Kidney glomerular epithelial cell (primary cell): ENCODE data around the gene GLP2R.
"Not testable (repeated sequence)": the region's sequence is repeated elsewhere in the genome, so short reads cannot be mapped to it uniquely, and the experiment has no call there.

Source experiments
- DNase-seq: peaks from one replicate; lab custom pipeline; 2025; lab: John Stamatoyannopoulos, UW

GLP2R gene

DNA sequence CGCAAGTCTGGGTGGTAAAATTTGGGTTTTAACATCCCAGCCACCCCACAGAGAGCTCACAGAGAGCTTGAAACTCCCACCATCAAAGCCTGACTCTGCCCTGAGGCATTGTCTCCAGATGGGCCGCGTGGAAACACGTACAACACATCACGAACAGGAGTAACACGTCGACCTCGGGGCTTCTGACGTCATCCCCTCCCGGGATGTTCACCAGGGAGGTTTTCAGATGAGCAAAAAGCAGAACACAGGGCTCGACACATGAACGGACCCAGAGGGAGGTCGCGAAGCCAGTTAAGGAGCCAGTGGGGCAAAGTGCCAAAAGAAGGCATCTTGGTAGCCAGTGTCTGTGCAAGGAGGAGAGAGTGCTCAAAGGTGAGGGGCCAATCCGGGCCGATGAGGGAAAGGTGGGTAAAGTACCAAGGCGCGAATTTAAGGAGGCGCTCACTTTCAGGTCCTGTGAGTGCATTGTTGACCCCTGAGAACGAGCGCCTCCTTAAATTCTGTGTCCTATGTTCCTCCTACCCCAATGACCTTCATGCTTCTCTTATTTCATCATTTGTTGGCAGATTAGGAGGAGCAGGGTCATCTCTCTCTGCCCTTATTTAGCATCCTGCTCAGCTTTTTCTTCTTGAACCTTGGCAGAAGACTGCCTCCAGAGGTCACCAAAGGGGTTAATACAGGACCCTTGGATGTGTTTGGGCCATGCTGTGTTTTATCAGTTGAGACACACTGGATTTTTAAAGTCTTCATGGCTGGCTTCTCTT, 73.7 kb downstream of the GLP2R start:
- DNase-seq: no peak

DNA sequence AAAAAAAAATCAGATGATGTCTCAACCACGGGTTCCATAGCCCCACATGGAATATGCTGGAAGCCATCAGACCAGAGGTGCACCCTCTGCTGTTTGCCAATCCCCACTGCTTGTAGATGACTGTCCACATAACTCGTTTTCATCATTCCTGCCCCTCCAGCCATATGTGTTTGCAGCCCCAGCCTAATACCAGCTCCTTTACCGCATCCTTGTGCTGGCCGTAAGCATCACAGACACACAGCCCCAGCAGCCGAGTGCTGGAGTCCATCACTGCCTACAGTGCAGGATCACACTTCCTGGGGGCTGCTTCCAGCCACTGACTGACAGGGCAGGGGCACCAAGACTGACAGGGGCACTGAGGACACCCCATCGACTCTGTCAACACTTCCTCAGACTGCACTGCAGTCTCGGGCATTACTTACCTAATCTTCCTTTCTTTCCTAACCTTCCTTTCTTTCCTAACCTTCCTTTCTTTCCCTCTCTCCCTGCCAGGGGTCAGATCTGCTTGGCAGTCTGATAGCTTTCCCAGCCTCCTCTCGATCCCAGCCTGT, 74.4 kb downstream of the GLP2R start:
- no peak for DNase-seq

DNA sequence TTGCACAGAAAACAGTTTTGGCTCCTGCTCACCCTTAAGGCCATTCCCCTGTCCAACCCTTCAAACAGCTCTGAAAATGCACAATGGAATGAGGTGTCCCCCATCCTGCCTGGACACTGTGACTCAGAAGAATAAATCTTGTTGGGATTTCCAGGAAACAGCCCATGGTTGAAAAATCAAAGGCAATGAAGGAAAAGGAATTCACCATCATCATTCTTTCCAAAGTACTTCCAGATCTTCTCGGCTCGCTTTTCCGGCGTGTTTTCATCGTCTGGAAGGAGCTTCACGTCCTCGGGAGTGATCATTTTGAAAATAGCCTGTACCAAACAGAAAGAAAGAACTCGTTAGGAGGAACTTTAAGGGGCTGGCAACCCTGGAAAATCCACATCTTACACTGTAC, 75.1 kb downstream of the GLP2R start:
- DNase-seq: peak; percentile 21

DNA sequence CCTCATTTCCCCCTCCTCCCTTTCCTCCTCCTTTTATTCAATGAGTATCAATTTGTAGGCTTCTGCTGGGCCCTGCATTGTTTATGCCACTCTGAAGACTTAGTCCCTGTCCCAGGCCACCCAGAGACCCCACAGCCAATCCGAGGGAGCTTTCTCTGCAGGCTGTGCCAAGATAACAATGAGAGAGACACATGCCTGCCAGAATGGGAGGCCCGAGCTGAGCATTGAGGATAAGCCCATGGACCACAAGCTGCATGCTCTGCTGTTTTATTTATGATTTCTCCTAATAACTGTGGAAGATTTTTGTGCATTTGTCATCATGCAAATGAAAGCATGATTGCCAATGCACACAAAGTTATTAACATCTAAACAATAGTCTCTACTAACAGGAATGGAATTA, 76.4 kb downstream of the GLP2R start:
- DNase-seq: no peak

DNA sequence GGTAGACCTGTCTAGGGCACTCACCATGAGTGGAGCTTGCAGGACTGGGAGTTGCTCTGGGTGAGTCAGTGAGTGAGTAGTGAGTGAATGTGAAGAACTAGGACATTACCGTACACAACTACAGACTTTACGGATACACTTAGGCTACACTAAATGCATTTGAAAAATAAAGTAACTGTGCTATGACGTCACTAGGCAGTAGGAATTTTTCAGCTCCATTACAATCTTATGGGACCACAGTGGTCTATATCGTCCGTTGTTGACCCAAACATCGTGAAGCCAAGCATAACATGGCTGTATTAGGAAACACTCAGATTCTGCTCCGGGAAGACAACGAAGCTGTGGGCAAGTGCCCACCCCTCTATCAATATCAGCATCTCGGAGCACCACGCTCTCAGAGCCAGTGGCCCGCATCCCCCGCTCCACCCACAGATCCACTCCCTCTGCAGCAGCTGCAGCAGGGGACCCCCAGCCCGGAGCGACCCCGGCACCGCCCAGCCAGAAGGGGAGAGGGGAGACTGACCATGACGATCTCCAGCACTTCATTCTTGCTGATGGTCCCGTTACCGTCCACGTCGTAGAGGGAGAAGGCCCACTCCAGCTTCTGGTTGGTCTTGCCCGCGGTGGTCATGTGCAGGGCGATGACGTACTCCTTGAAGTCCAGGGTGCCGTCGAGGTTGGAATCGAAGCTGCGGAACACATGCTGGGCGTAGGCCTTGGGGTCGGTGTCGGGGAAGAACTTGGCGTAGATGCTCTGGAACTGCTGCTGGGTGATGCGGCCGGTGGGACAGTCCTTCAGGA, 78.8 kb downstream of the GLP2R start:
- no peak for DNase-seq

DNA sequence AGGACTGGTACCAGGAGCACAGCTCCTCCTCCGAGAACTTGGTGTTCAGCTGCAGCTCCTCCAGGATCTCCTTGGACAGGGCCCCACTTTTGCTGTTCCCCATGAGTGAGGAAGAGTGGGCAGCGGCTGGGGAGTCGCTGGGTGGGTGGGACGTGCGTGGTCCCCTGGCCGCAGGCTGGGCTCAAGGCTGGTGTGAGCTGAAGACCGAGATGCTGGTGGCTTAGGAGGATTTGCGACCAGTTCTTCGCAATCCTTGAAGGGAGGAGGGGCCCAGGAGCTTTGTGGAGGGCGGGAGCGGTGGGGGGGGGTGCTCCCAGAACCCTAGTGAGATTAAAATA, 79.3 kb downstream of the GLP2R start, which contains the start of gene RCVRN:
Gene RCVRN (minus strand): TSS at position 194 of the 338 bp plus-strand sequence. CDS start 91 bp downstream, at position 103.
- DNase-seq: no peak

DNA sequence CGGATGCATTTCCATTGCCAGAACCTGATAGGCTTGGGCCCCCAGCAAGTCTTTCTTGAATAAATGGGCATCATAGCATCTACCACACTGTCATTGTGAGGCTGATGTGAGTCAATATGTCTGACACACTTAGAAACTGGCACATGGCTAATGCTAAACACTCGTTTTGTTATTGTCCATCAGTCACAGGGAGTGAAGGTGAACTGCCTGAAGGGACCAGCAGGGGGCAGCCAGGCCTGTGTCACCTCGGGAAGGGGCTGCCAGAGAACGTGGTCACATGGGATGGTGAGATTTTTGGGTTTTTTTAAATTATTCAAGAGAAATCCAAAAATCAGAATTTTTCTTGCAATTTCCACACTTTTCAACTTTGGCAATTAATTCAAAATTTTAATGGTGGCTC, 80.2 kb downstream of the GLP2R start:
- DNase-seq: no peak

DNA sequence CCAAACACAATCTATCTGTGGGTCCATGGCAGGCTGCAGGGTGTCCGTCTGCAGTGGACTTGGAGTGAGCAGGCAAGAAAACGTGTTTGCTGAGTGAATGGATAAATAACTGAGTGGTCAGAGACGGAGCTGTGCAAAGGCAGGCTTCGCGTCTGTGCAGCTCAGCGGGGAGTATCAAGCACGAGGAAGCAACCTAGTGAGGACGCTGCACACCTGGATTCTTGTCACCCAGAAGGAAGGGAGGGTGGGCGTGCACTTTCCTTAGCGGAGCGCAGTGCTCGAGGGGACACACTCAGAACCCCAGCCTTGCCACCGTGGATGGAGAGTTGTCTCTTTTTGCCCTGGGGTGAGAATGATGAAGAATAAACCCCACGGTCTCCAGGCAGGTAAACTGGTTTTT, 80.9 kb downstream of the GLP2R start:
- no peak for DNase-seq

DNA sequence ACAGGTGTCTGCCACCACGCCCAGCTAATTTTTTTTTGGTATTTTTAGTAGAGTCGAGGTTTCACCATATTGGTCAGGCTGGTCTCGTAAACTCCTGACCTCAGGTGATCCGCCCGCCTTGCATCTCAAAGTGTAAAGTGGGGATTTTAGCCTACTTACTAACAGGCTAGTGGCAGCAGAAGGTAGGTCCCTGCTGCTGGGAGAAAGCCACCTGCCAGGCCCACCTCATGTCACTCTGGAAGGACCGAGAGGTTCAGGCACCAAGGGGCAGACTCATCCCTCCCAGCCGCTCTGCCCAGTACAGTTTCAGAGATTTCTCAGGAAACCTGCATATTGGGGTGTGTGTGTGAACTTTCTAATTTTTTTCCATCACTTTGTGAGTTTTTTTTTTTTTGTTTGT, 81.4 kb downstream of the GLP2R start:
- DNase-seq: no peak

DNA sequence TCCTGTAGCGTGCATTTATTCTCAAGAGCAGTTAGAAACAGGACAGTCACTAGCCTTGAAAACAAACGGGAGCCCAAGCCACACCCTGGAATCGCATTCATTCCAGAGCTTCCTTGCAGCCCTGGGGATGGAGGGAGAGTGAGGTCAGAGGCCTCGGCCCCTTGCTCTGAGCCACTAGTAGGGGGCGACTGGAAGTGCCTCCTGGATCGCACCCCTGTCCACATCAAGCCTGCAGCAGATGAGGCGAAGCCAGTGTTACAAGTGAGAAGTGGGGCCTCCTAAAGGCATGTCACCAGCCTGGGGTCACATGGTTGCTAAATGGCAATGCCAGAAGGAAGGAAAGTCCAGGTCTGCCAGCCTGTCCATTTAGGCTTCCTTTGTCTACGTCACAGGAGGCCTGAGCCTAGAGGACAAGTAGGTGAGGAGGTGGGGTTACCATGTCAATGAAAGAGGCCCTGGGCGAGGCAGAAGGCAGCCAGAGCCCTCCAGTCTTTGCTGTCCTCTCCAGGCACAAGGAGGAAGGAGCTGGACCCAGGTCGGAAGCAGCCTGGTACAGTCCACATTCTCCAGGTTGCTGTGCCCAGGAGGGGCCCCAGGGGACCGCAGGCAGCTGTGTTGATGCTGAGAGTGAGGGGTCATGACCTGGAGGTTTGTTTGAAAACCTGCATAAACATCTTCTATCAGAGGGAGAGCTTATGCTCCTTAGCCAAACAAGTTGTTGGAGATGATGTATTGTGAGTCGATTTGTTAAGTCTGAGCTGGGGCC, 82.3 kb downstream of the GLP2R start:
- DNase-seq: no peak

DNA sequence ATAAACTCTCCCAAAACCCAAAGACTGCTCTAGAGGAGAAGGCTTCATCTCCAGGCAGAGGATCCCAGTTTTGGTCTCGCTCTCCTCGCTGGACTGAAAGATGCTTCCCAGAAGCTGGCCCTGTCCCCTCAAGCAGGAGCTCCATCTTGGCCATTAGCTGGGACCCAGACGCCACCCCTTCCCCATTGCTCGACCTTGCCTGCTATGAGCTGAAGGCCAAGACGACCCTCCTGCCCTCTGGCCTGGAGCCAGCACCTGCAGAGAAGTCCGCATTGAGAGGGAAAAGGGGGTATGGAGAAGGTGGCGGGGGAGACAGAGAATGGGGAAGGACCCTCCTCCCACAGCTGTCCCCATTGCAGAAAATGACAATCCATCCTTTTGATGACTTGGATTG, 82.9 kb downstream of the GLP2R start:
- no peak for DNase-seq

DNA sequence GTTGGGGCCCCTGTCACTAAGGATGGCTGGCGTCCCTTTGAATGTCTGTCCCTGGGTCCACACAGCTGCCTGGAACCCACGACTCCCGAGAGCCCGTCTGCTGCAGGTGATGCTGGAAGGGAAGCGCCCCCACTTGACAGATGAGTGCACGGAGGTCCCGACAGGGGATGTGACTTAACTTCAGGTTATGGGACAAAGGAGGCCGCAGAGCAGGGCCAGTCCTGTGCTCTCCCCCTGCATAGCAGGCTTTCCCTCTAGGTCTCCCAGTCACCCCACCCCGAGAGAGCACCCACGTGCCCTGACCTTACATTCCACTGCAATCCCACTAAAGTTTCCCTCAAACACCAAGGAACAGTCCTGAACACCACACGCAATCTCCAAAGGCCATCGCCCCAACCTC, 85.4 kb downstream of the GLP2R start:
- no peak for DNase-seq

DNA sequence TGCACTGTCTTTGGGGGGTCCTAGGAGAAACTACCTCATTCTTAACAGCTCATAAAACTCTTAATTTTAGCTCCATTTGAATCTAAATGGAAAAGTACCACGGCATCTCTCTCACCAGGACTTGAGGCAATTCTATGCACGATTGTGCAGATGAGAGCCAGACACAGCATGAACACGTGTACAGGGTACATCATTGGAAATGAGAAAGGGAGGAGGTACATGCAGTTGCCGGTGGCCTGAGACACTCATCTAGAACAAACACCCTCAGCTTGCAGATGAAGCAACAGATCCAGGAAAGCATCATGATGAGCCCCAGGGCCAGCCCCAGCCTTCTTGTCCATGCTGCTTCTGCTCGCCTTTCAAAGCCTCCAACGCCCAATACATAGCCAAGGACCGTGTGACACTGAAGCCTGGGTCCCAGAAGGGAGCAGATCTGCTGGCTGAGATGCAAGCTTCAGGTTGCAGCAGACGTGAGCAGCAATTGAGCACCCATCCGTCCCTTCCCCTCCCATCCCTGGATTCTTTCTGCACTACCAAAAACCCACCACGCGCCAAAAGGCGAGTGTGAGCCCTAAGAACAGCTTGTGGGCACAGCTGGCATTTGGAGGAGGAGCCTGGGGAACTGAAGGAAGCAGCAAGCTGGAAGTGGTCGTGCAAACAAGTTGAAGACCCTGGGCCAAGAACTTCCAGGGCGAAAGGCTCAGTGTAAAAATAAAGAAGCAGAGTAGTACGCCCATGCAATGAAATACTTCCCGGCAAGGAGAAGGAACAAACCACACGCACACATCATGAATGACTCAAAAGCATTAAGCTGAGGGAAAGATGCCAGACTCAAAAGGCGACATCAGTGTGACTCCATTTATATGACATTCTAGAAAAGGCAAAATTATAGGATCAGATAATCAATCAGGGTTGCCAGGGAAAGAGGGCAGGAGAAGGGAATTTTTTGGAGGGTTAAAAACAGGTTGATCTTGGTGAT, 86.7 kb downstream of the GLP2R start:
- DNase-seq: no peak

DNA sequence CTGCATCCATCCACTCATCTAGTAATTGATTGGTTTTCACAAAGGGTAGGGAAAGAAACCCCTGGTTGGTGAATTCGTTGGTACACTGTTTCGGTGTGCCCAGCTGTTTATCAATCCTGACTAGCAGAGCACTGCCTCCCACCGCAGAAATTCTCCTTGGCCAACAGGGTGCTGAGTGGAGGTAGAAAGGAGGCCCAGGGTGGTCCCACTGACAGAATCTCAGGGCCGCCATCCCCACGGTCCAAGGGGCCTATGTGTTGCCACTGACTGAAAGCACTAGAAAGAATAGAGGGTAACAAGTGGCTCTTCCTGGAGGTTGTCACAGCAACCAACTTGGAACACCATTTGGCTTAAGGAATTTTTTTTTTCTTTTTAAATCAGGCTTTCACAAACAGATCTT, 87.8 kb downstream of the GLP2R start:
- no peak for DNase-seq

DNA sequence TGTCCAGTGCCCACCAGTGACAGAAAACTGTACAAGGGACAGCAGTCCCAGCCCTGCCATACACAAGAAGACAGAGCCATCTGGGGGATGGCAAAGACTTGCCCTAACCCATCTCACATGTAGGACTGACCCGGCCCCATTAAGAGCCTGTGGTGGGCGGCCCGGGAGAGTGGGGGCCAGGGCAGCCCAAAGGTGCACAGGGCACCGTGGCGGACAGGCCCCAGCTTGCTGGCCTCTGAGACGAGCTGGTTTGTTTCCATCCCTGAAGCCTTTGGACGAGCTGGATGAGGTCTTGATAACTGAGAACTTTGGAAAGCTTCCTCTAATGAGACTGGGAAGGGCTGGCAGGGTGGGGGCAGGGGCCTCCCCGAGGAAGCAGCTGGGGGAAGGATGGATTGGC, 90.4 kb downstream of the GLP2R start:
- no peak for DNase-seq

DNA sequence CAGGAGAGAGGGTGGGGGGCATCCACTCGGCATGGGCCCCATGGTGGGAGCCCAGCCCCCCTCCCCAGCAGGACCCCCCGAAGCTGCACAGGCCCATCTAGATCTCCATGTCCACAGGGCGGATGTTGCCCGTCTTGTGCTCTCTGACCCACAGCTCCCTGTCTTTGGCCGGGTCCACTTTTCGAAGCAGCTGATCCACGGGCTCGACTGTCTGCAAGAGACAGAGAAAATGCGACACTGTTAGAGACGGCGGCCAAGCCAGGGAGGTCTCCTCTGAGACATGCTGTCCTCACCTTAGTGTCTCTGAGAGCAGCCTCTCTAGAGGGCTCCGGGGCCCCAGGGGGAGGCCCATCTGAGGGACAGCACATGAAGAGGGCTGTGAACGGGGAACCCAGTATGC, 91.4 kb downstream of the GLP2R start:
- no peak for DNase-seq

DNA sequence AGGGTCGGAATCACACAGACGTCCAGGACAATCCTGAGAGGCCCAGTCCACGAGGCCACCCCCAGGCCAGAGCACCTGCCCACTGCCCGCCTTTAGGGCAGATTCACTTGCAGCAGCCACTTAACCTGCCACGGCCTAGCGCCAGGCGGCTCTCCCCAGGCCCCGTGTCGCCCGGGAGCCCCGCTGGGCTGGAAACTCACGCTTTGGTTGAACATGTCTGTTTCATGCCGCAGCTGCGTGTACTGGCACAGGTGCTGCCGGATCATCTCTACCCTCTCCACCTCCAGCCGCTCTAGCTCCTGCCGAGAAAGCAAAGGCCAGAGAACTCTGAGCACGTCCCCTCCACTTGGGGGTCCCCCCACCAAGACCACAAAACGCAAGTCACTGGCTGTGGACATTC, 92.1 kb downstream of the GLP2R start:
- DNase-seq: no peak

DNA sequence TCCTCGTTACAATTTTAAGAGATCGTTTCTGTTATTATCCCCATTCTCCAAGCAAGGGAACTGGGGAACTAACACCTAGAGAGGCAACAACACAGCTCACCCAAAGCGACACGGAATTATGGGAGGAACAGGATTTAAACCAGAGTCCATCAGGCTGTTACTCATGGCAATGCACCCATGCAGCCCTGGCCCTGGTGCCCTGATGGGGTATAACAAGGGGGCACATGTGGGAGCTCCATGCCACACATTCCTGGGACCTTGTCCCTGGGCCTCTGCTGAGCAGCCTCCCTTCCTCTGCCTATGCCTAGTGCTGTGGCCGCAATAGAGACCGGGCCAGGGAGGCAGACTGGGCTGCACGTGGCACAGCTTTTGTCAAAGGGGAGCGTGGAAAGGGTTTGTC, 92.6 kb downstream of the GLP2R start:
- no peak for DNase-seq

DNA sequence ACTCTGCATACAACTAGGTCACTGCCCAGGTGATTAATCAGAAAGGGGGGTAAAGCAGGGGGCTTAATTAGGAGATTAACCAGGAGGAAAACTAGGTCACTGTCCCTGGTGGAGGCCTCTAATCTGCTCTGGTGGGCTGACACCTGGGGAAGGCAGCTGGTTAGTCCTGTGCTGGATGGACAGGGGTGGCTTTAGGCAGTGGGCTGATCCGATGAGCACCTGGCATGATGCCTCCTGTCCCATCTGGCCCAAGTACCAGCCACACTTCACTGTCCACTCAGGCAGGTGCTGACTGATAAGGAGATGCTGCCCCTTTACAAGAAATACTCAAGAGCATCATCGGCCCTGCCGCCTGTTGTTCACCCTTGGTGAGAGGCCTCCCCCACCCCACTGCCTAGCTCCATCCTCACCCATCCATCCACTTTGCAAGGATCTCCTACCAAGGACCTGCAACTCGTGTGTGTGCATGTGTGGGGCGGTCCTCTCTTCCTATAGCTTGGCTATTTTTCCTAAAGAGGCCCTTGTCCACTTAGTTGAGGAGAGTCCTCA, 93.2 kb downstream of the GLP2R start:
- DNase-seq: no peak

DNA sequence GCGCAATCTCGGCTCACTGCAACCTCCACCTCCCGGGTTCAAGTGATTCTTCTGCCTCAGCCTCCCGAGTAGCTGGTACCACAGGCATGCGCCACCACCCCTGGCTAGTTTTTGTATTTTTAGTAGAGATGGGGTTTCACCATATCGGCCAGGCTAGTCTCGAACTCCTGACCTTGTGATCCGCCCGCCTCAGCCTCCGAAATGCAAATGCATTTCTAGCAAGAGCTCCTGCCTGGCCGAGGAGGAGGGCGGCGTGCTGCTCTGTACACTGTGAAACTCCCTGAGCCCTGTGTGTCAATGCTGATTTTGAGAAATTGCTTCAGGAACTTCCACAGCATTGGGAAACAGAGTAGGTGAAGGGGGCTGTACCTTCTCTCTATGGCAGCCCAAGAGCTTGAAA, 95.5 kb downstream of the GLP2R start:
- not testable (repeated sequence) for DNase-seq
